DOHH2 (cell line): ENCODE results near the gene MYO1D.

Source experiments
- CTCF ChIP-seq: fragments of 200-600 bp; sonication (generic); IDR thresholded peaks from one replicate; pipeline ENCODE4 v1.5.1; 2014; ENCODE audit warnings: antibody characterized with exemption, mild to moderate bottlenecking, low read depth, low read length; ENCODE audit not compliant: poor library complexity, severe bottlenecking
- EZH2phosphoT487 ChIP-seq: fragments of 200-600 bp; sonication (generic); IDR thresholded peaks from 2 replicates; pipeline ENCODE4 v1.6.1; 2017; ENCODE audit warnings: borderline replicate concordance, mild to moderate bottlenecking, antibody characterized with exemption, low read length, moderate library complexity, mixed read lengths

- TF ChIP-seq CTCF = no peak
- TF ChIP-seq EZH2phosphoT487 = no peak
Measured at GRCh38 chr17:32489320-32490100, 387.4 kb downstream of the MYO1D start.
